Measurements from ENCODE around the gene KCNQ5.

GRCh38 chr6:72787391-72788031, 165.6 kb downstream of the KCNQ5 start:
- no peak for TF ChIP-seq EZH2phosphoT487 (IDR thresholded peaks at IDR 0.05; ENCODE audit: borderline replicate concordance, low read length)
- no peak for TF ChIP-seq CTCF (IDR thresholded peaks at IDR 0.05; ENCODE audit: low read depth, low read length, poor library complexity, severe bottlenecking)

Data from DOHH2 (cell line).